KMS-11 (cell line): ENCODE data around the gene MRPL53.
A peak's percentile ranks its signal among the peaks of the same experiment; 100 is the strongest.

Experiments
- H2AFZ ChIP-seq: fragments of 200-600 bp; sonication (generic); 2 replicates; pipeline ENCODE4 v1.6.1; 2016; ENCODE audit warnings: antibody characterized with exemption, mixed run types, low read depth
- H3K27ac ChIP-seq: fragments of 200-600 bp; sonication (generic); 2 replicates; pipeline ENCODE4 v1.6.1; 2016; ENCODE audit warnings: mild to moderate bottlenecking, mixed run types
- H3K27me3 ChIP-seq: fragments of 200-600 bp; sonication (generic); 2 replicates; pipeline ENCODE4 v1.6.1; 2017; ENCODE audit warnings: mild to moderate bottlenecking, low read depth, mixed run types, moderate library complexity; ENCODE audit not compliant: insufficient read depth
- H3K36me3 ChIP-seq: fragments of 200-600 bp; sonication (generic); 2 replicates; pipeline ENCODE4 v1.6.1; 2017; ENCODE audit warnings: mild to moderate bottlenecking, mixed run types; ENCODE audit not compliant: insufficient read depth
- H3K4me1 ChIP-seq: fragments of 200-600 bp; sonication (generic); 2 replicates; pipeline ENCODE4 v1.6.1; 2016; ENCODE audit warnings: mild to moderate bottlenecking, low read depth, mixed run types; ENCODE audit not compliant: poor library complexity, severe bottlenecking
- H3K4me2 ChIP-seq: fragments of 200-600 bp; sonication (generic); 2 replicates; pipeline ENCODE4 v1.7.0; 2016; ENCODE audit warnings: mild to moderate bottlenecking, mixed run types
- H3K4me3 ChIP-seq: fragments of 200-600 bp; sonication (generic); IDR thresholded peaks from 2 replicates; pipeline ENCODE4 v1.6.1; 2017; ENCODE audit warnings: low read depth, low read length, mixed read lengths; ENCODE audit not compliant: insufficient read depth
- H3K79me2 ChIP-seq: fragments of 200-600 bp; sonication (generic); 2 replicates; pipeline ENCODE4 v1.6.1; 2016; ENCODE audit warnings: low read depth, mixed run types; ENCODE audit not compliant: insufficient read depth
- H3K9ac ChIP-seq: fragments of 200-600 bp; sonication (generic); 2 replicates; pipeline ENCODE4 v1.6.1; 2016; ENCODE audit warnings: mild to moderate bottlenecking, mixed run types
- H4K20me1 ChIP-seq: fragments of 200-600 bp; sonication (generic); 2 replicates; pipeline ENCODE4 v1.6.1; 2016; ENCODE audit warnings: mild to moderate bottlenecking, mixed run types; ENCODE audit not compliant: insufficient read depth
- CTCF ChIP-seq: fragments of 200-600 bp; sonication (generic); conservative IDR thresholded peaks from 2 replicates; pipeline ENCODE4 v1.6.1; 2017; ENCODE audit warnings: low read depth, mild to moderate bottlenecking, antibody characterized with exemption, low read length, moderate library complexity, mixed read lengths

The MRPL53 gene

DNA sequence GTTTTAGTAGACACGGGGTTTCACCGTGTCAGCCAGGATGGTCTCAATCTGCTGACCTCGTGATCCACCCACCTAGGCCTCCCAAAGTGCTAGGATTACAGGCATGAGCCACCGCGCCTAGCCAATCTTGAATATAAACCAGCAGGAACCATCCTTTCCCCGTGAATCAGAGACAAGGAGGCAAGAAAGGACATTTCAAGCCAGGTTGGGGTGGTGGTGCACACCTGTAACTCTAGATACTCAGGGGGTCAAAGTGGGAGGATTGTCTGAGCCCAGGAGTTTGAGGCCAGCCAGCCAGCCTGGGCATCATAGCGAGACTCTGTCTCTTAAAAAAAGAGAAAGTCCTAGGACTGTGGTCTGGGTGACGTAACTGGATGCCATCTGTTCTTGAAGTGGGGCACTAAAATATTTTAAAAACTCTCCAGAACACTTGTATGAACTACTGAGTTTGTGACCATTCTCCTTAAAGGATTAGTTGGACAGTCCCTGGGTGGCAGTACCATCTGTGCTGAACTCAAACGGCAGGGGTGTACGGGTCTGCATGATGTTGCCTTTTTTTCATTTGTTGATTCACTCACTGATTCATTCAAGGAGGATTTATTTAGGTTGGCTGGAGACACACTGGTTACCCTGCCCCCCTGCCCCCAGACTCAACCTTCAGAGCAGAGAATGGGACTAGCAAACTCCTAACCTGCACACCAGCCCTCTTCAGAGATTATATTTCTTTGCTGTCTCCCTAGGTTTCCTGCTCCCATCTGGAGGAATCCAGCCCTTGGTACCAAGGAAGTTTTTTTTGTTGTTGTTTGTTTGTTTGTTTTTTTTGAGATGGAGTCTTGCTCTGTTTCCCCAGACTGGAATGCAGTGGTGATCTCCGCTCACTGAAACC, 38.9 kb upstream of the MRPL53 start:
- peaks cover 15% of the 10 kb centered on the region for H3K4me1 ChIP-seq
- no peaks in the 10 kb centered on the region for H4K20me1 ChIP-seq
- H3K27ac ChIP-seq, result no peak overlapping the region
- no peak for TF ChIP-seq CTCF
- no peak overlapping the region for H3K9ac ChIP-seq
- H3K4me2 ChIP-seq, result no peak overlapping the region
- H2AFZ ChIP-seq, result no peak overlapping the region
- peaks cover 7% of the 10 kb centered on the region for H3K79me2 ChIP-seq
- H3K4me3 ChIP-seq, result no peak overlapping the region
- no peaks in the 10 kb centered on the region for H3K36me3 ChIP-seq
- peaks cover 38% of the 10 kb centered on the region for H3K27me3 ChIP-seq

- peaks cover 23% of the 10 kb centered on the region for H3K4me1 ChIP-seq
- no peak overlapping the region for H3K27ac ChIP-seq
- H3K36me3 ChIP-seq, result no peaks in the 10 kb centered on the region
- H3K27me3 ChIP-seq, result peaks cover 38% of the 10 kb centered on the region
- no peak overlapping the region for H2AFZ ChIP-seq
- H3K79me2 ChIP-seq, result peaks cover 13% of the 10 kb centered on the region
- H3K4me2 ChIP-seq, result no peak overlapping the region
- no peak overlapping the region for H3K4me3 ChIP-seq
- H3K9ac ChIP-seq, result no peak overlapping the region
- no peak for TF ChIP-seq CTCF
- no peaks in the 10 kb centered on the region for H4K20me1 ChIP-seq
These were observed 37.8 kb upstream of the MRPL53 start for GRCh38 chr2:74510272-74510671.

GRCh38 chr2:74507926-74508520, 35.5 kb upstream of the MRPL53 start:
- peak overlapping the region; percentile 99 for H2AFZ ChIP-seq
- no peak overlapping the region; the same call in 1 of the 2 replicates for H3K27ac ChIP-seq
- H3K9ac ChIP-seq, result peak overlapping the region; percentile 86
- H3K79me2 ChIP-seq, result peaks cover 13% of the 10 kb centered on the region
- H3K4me1 ChIP-seq, result peaks cover 19% of the 10 kb centered on the region
- H3K27me3 ChIP-seq, result peaks cover 23% of the 10 kb centered on the region
- H3K36me3 ChIP-seq, result no peaks in the 10 kb centered on the region
- H4K20me1 ChIP-seq, result no peaks in the 10 kb centered on the region
- peak overlapping the region; percentile 81 for H3K4me2 ChIP-seq
- TF ChIP-seq CTCF, result no peak
- H3K4me3 ChIP-seq, result peak overlapping the region; percentile 84

DNA sequence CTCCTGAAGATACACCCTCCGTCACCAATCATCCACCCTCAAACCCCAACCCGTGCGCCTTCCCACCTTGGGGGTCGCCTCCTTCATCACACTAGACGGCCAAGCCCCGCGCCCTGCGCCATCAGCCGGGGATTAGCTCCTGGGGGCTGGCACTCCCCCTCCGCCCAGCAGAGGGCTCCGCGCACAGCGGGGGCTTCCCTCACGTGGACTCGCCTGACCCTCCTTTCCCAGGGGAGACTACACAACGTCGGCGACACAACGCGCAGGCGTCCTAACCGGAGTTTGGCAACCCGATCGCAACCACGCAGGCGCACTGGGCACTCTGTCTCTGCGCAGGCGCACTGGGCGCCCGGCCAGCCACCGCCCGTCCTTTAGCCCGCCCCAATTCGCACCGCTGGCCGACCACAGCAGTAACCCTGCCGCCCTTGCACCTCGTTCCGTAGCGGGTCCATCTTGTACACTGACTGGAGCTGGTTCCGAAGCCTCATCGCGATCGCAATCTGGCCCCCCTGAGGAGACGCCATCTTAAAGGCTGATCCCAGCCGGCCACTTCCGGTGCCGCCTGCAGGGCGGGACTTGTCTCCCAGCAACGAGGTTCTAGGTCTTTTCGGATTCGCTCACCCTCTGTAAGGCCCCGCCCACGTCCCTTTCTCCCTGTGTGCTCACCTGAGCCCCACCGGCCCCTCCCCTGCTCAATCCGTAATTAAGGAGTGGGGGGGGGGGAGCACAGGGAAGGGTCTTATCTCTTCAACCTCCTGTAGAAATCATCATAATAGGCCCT, 34.9 kb upstream of the MRPL53 start, which contains the start of gene PCGF1:
Gene PCGF1, minus strand, starts transcription at position 551 of the 781 bp plus-strand sequence. Its CDS starts 27 bp downstream, at position 524.
- peaks cover 24% of the 10 kb centered on the region for H3K27me3 ChIP-seq
- TF ChIP-seq CTCF, result peak; percentile 13; the same call in 1 of the 2 replicates
- peak within 1 kb of the TSS; percentile 99 for H2AFZ ChIP-seq
- peak within 1 kb of the TSS; percentile 86 for H3K9ac ChIP-seq
- no peaks in the 10 kb centered on the region for H4K20me1 ChIP-seq
- H3K4me3 ChIP-seq, result peak within 1 kb of the TSS; percentile 88
- peaks cover 23% of the 10 kb centered on the region for H3K4me1 ChIP-seq
- peak within 1 kb of the TSS; percentile 86 for H3K27ac ChIP-seq
- peaks cover 13% of the 10 kb centered on the region for H3K79me2 ChIP-seq
- no peaks in the 10 kb centered on the region for H3K36me3 ChIP-seq
- peak within 1 kb of the TSS; percentile 98 for H3K4me2 ChIP-seq
